Suprapubic skin (tissue), 3 donors: ENCODE measurements around the gene ASRGL1.

Source experiments
- EP300 ChIP-seq: sonication (generic); formaldehyde crosslinking; IDR thresholded peaks from one replicate; pipeline ENCODE4 v1.6.1; 2017; ENCODE audit warnings: antibody characterized with exemption
- TF ChIP-seq, protein P1 (sequence below), 2 donors: fragments of 200-600 bp in 1 of 2; fragments of 450-650 bp in 1 of 2; sonication (generic) in 1 of 2; IDR thresholded peaks; one replicate each; pipeline ENCODE4 v1.5.1; 2016 to 2019; ENCODE audit warnings: antibody characterized with exemption in 2 of 2, mild to moderate bottlenecking in 1 of 2, moderate library complexity in 1 of 2

GRCh38 chr11:62391642-62392425 lies 54.6 kb downstream of the ASRGL1 start:
- TF ChIP-seq, protein P1, sequence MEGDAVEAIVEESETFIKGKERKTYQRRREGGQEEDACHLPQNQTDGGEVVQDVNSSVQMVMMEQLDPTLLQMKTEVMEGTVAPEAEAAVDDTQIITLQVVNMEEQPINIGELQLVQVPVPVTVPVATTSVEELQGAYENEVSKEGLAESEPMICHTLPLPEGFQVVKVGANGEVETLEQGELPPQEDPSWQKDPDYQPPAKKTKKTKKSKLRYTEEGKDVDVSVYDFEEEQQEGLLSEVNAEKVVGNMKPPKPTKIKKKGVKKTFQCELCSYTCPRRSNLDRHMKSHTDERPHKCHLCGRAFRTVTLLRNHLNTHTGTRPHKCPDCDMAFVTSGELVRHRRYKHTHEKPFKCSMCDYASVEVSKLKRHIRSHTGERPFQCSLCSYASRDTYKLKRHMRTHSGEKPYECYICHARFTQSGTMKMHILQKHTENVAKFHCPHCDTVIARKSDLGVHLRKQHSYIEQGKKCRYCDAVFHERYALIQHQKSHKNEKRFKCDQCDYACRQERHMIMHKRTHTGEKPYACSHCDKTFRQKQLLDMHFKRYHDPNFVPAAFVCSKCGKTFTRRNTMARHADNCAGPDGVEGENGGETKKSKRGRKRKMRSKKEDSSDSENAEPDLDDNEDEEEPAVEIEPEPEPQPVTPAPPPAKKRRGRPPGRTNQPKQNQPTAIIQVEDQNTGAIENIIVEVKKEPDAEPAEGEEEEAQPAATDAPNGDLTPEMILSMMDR (IDR thresholded peaks at IDR 0.05), result no peak
- no peak for TF ChIP-seq EP300
